Measurements from ENCODE around the gene CTTN.

GRCh38 chr11:70414341-70415100, 16.2 kb downstream of the CTTN start:
- TF ChIP-seq ZNF274 (IDR thresholded peaks at IDR 0.05; ENCODE audit: low read depth, low read length) (no peak), YY1 (IDR thresholded peaks at IDR 0.05; ENCODE audit: insufficient read depth, insufficient read length) (no peak)

Measured in NT2/D1 (cell line).